ENCODE data around the gene FAM83C. TPM values are rescaled to one million over a fixed set of nuclear protein-coding genes. Genes with fewer than 3 reads are reported as not detected.

The FAM83C gene
- total RNA-seq, 1 experiment from 2014 or later, result not detected

DNA sequence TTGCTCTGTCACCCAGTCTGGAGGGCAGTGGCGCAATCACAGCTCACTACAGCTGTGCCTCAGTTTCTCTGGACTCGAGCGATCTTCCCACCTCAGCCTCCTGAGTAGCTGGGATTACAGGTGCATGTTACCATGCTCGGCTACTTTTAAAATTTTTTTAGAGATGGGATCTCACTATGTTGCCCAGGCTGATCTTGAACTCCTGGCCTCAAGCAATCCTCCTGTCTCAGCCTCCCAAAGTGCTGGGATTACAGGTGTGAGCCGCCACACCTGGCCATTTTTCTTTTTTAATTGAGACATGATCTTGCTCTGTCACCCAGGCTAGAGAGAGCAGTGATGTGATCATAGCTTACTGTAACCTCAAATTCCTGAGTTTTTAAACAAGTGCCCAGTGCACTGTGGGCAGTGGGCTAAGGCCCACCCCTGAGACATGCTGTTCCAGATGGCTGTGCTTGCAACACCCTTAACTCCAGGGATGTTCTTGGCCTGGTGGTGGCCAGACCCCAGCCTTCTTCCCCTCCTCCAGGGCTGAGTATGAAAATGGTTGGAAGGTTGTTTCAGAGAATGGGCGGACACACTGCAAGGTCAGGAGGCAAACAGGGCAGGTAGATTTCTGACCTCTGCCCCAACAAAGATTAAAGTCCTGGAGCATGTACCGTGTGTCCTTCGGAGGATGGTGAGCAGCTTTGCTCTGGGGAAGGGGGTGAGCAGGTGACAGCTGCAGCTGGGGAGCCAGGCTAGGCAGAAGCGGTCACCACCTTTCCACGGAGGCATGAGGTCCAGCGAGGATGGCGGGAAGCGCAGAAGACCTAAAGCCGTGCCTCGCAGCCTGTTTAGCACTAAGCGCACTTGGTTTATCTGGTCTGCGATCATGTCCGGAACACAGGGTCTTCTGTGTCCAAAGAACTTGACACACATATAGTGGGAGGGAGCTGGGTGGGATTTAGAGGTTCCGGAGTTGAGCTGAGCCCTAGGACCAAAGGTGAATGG, 1.4 kb upstream of the FAM83C start:
- Mint-ChIP-seq H3K27me3 (ENCODE audit: insufficient read depth, unreplicated experiment) (no peaks in the 10 kb centered on the region), H3K9me3 (ENCODE audit: unreplicated experiment) (no peaks in the 10 kb centered on the region), H3K36me3 (ENCODE audit: insufficient read depth, unreplicated experiment) (no peaks in the 10 kb centered on the region), H3K27ac (ENCODE audit: low read depth, unreplicated experiment) (no peak overlapping the region), H3K4me3 (ENCODE audit: unreplicated experiment) (no peak overlapping the region), H3K4me1 (ENCODE audit: insufficient read depth, unreplicated experiment) (peaks cover 3% of the 10 kb centered on the region)
- no peak for DNase-seq (ENCODE audit: unreplicated experiment)
- no TSS peak for BruUV-seq (replicated peaks)
- intact Hi-C loops (cut with micrococcal nuclease), result no loop called here
- POLR2A ChIA-PET, result interaction anchor here (0.7 to 1.2 kb wide), 3 partner anchors 9 to 13 kb away, joined by 3 to 7 read pairs (median 3); partner anchors contain the start of gene EIF6
- TF ChIP-seq, protein P1, sequence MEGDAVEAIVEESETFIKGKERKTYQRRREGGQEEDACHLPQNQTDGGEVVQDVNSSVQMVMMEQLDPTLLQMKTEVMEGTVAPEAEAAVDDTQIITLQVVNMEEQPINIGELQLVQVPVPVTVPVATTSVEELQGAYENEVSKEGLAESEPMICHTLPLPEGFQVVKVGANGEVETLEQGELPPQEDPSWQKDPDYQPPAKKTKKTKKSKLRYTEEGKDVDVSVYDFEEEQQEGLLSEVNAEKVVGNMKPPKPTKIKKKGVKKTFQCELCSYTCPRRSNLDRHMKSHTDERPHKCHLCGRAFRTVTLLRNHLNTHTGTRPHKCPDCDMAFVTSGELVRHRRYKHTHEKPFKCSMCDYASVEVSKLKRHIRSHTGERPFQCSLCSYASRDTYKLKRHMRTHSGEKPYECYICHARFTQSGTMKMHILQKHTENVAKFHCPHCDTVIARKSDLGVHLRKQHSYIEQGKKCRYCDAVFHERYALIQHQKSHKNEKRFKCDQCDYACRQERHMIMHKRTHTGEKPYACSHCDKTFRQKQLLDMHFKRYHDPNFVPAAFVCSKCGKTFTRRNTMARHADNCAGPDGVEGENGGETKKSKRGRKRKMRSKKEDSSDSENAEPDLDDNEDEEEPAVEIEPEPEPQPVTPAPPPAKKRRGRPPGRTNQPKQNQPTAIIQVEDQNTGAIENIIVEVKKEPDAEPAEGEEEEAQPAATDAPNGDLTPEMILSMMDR (IDR thresholded peaks at IDR 0.05; ENCODE audit: unreplicated experiment), result no peak
- CTCF ChIA-PET, result interaction anchor here (0.6 to 3.8 kb wide), 5 partner anchors 10 to 670 kb away, joined by 3 to 26 read pairs (median 3); no protein-coding TSS in a partner anchor

DNA sequence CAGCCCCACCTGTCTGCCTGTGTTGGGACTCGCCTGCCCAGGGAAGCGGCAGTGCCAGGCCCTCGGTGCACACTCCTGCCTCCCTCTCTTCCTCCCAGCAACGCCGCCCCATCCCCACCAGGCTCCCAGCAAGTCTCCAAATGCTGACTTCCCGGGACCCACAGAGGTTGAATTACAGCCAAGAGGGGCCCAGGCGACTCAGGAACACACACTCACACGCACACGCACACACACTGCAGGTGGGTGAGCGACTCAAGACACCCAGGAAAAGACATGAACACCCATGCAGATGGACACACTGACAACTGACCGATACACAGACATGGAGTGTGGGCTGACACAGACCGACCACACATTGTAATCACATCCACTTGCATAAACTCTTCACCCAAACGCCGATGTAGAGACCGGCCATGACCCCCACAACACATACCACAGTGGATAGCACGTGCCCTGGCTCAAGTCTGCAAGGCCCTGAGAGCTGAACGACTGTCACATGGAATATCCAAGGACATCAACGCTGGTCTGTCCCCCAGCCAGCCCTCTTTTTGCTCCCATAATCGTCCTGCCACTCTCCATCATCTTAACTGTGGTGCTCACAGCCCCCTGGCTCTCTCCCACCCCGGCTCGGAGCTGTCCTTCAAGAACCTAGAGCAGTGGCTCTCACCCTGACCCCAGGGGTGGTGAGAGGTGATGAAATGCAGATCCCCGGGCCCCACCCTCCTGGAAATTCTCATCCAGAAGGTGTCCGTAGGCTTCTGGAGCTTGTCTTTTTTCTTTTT, 470 bp upstream of the FAM83C start:
- ChIA-PET POLR2A (interaction anchor here (0.5 to 1.2 kb wide), 3 partner anchors 8 to 19 kb away, joined by 3 to 7 read pairs (median 3); partner anchors contain the start of gene EIF6), CTCF (interaction anchor here (0.6 to 3.8 kb wide), 3 partner anchors 11 to 671 kb away, joined by 3 to 26 read pairs (median 3); no protein-coding TSS in a partner anchor)
- no peaks in the 10 kb centered on the region for H3K9me3 Mint-ChIP-seq (ENCODE audit: unreplicated experiment)
- TF ChIP-seq, protein P1 (IDR thresholded peaks at IDR 0.05; ENCODE audit: unreplicated experiment), result no peak
- no peaks in the 10 kb centered on the region for H3K27me3 Mint-ChIP-seq (ENCODE audit: insufficient read depth, unreplicated experiment)
- intact Hi-C loops (cut with micrococcal nuclease), result no loop called here
- H3K36me3 Mint-ChIP-seq (ENCODE audit: insufficient read depth, unreplicated experiment), result no peaks in the 10 kb centered on the region
- no peak overlapping the region for H3K4me3 Mint-ChIP-seq (ENCODE audit: unreplicated experiment)
- BruUV-seq (replicated peaks), result no TSS peak
- H3K4me1 Mint-ChIP-seq (ENCODE audit: insufficient read depth, unreplicated experiment), result no peaks in the 10 kb centered on the region
- DNase-seq (ENCODE audit: unreplicated experiment), result no peak
- no peak overlapping the region for H3K27ac Mint-ChIP-seq (ENCODE audit: low read depth, unreplicated experiment)

DNA sequence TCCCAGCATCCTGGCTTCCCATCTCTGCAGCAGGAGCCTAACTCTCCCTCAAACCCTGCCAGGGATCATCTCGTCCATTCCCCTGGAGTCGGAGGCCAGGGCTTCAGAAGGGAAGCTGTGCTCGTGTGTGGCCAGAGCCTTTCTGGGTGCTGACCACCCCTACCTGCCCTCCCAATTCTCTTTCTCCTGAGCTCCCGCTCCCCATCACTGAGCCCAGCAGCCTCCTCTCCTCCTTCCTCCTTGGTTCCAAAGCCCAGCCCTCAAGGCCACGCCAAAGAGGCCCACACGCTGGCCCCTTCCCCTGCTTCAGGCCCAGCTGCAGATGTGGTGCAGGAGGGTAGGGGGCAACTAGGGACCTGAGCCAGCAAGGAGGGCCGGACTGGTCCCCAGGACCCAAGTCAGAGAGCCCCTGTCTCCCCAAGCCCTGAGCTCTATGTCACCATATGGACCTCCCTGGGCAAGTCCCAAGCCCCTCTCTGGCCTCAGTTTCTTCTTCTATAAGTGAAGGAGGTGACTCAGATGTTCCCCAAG, 1.3 kb downstream of the FAM83C start:
- peaks cover 2% of the 10 kb centered on the region for H3K4me1 Mint-ChIP-seq (ENCODE audit: insufficient read depth, unreplicated experiment)
- no peak for DNase-seq (ENCODE audit: unreplicated experiment)
- H3K36me3 Mint-ChIP-seq (ENCODE audit: insufficient read depth, unreplicated experiment), result no peaks in the 10 kb centered on the region
- no peak overlapping the region for H3K27ac Mint-ChIP-seq (ENCODE audit: low read depth, unreplicated experiment)
- POLR2A ChIA-PET, result interaction anchor here (1.3 kb wide), 1 partner anchor 10 kb away, joined by 5 read pairs; no protein-coding TSS in a partner anchor
- TF ChIP-seq, protein P1 (IDR thresholded peaks at IDR 0.05; ENCODE audit: unreplicated experiment), result no peak
- H3K4me3 Mint-ChIP-seq (ENCODE audit: unreplicated experiment), result no peak overlapping the region
- CTCF ChIA-PET, result interaction anchor here (1.5 kb wide), 1 partner anchor 15 kb away, joined by 4 read pairs; no protein-coding TSS in a partner anchor
- no peaks in the 10 kb centered on the region for H3K27me3 Mint-ChIP-seq (ENCODE audit: insufficient read depth, unreplicated experiment)
- no TSS peak for BruUV-seq (replicated peaks)
- H3K9me3 Mint-ChIP-seq (ENCODE audit: unreplicated experiment), result no peaks in the 10 kb centered on the region
- intact Hi-C loops (cut with micrococcal nuclease), result no loop called here
